Measurements from ENCODE around the gene ABT1.
A peak's percentile ranks its signal among the peaks of the same experiment; 100 is the strongest.

Gene ABT1

GRCh38 chr6:26607434-26608230 is 10.9 kb downstream of the ABT1 start:
- no peaks in the 10 kb centered on the region for H3K36me3 ChIP-seq (ENCODE audit: control insufficient read depth, insufficient read depth, low read length)
- H3K27ac ChIP-seq (ENCODE audit: low read depth, low read length): no peak overlapping the region
- H3K9ac ChIP-seq (ENCODE audit: low read depth, low read length): no peak overlapping the region
- peaks cover 19% of the 10 kb centered on the region for H3K27me3 ChIP-seq (ENCODE audit: control insufficient read depth, insufficient read depth, low read length)
- no peaks in the 10 kb centered on the region for H3K4me1 ChIP-seq (ENCODE audit: control insufficient read depth, insufficient read depth, low read length)
- H3K9me3 ChIP-seq (ENCODE audit: control insufficient read depth, insufficient read depth, low read length): no peaks in the 10 kb centered on the region
- peak overlapping the region; percentile 38; the same call in 1 of the 2 replicates for H3K4me3 ChIP-seq (ENCODE audit: low read depth, low read length)

- no peaks in the 10 kb centered on the region for H3K36me3 ChIP-seq (ENCODE audit: control insufficient read depth, insufficient read depth, low read length)
- no peak overlapping the region for H3K9ac ChIP-seq (ENCODE audit: low read depth, low read length)
- no peak overlapping the region for H3K27ac ChIP-seq (ENCODE audit: low read depth, low read length)
- H3K27me3 ChIP-seq (ENCODE audit: control insufficient read depth, insufficient read depth, low read length): peaks cover 37% of the 10 kb centered on the region
- H3K4me3 ChIP-seq (ENCODE audit: low read depth, low read length): no peak overlapping the region
- H3K9me3 ChIP-seq (ENCODE audit: control insufficient read depth, insufficient read depth, low read length): no peaks in the 10 kb centered on the region
- H3K4me1 ChIP-seq (ENCODE audit: control insufficient read depth, insufficient read depth, low read length): no peaks in the 10 kb centered on the region
Measured at GRCh38 chr6:26609463-26609862, 12.7 kb downstream of the ABT1 start.

GRCh38 chr6:26611599-26611998 is 14.8 kb downstream of the ABT1 start:
- H3K27ac ChIP-seq (ENCODE audit: low read depth, low read length): no peak overlapping the region
- H3K36me3 ChIP-seq (ENCODE audit: control insufficient read depth, insufficient read depth, low read length): no peaks in the 10 kb centered on the region
- H3K9ac ChIP-seq (ENCODE audit: low read depth, low read length): no peak overlapping the region
- no peaks in the 10 kb centered on the region for H3K9me3 ChIP-seq (ENCODE audit: control insufficient read depth, insufficient read depth, low read length)
- H3K27me3 ChIP-seq (ENCODE audit: control insufficient read depth, insufficient read depth, low read length): peaks cover 51% of the 10 kb centered on the region
- peaks cover 7% of the 10 kb centered on the region for H3K4me1 ChIP-seq (ENCODE audit: control insufficient read depth, insufficient read depth, low read length)
- H3K4me3 ChIP-seq (ENCODE audit: low read depth, low read length): no peak overlapping the region

GRCh38 chr6:26613201-26613600 is 16.4 kb downstream of the ABT1 start:
- no peak overlapping the region for H3K27ac ChIP-seq (ENCODE audit: low read depth, low read length)
- no peak overlapping the region for H3K9ac ChIP-seq (ENCODE audit: low read depth, low read length)
- peak overlapping the region; percentile 92 for H3K4me3 ChIP-seq (ENCODE audit: low read depth, low read length)
- no peaks in the 10 kb centered on the region for H3K9me3 ChIP-seq (ENCODE audit: control insufficient read depth, insufficient read depth, low read length)
- H3K27me3 ChIP-seq (ENCODE audit: control insufficient read depth, insufficient read depth, low read length): peaks cover 51% of the 10 kb centered on the region
- H3K36me3 ChIP-seq (ENCODE audit: control insufficient read depth, insufficient read depth, low read length): no peaks in the 10 kb centered on the region
- H3K4me1 ChIP-seq (ENCODE audit: control insufficient read depth, insufficient read depth, low read length): peaks cover 7% of the 10 kb centered on the region

- Histone ChIP-seq H3K4me3 (ENCODE audit: low read depth, low read length) (peak overlapping the region; percentile 92), H3K4me1 (ENCODE audit: control insufficient read depth, insufficient read depth, low read length) (peaks cover 7% of the 10 kb centered on the region), H3K27ac (ENCODE audit: low read depth, low read length) (no peak overlapping the region), H3K27me3 (ENCODE audit: control insufficient read depth, insufficient read depth, low read length) (peaks cover 51% of the 10 kb centered on the region), H3K9ac (ENCODE audit: low read depth, low read length) (no peak overlapping the region), H3K36me3 (ENCODE audit: control insufficient read depth, insufficient read depth, low read length) (no peaks in the 10 kb centered on the region), H3K9me3 (ENCODE audit: control insufficient read depth, insufficient read depth, low read length) (no peaks in the 10 kb centered on the region)
Measured at GRCh38 chr6:26613689-26614683, 17.2 kb downstream of the ABT1 start.

- H3K4me1 ChIP-seq (ENCODE audit: control insufficient read depth, insufficient read depth, low read length): no peaks in the 10 kb centered on the region
- no peaks in the 10 kb centered on the region for H3K27me3 ChIP-seq (ENCODE audit: control insufficient read depth, insufficient read depth, low read length)
- H3K9me3 ChIP-seq (ENCODE audit: control insufficient read depth, insufficient read depth, low read length): no peaks in the 10 kb centered on the region
- H3K36me3 ChIP-seq (ENCODE audit: control insufficient read depth, insufficient read depth, low read length): no peaks in the 10 kb centered on the region
- H3K9ac ChIP-seq (ENCODE audit: low read depth, low read length): no peak overlapping the region
- H3K27ac ChIP-seq (ENCODE audit: low read depth, low read length): no peak overlapping the region
- H3K4me3 ChIP-seq (ENCODE audit: low read depth, low read length): no peak overlapping the region
Measured at GRCh38 chr6:26623339-26623859, 26.6 kb downstream of the ABT1 start.

GRCh38 chr6:26624557-26624956 is 27.8 kb downstream of the ABT1 start:
- Histone ChIP-seq H3K9ac (ENCODE audit: low read depth, low read length) (no peak overlapping the region), H3K4me3 (ENCODE audit: low read depth, low read length) (no peak overlapping the region), H3K9me3 (ENCODE audit: control insufficient read depth, insufficient read depth, low read length) (no peaks in the 10 kb centered on the region), H3K36me3 (ENCODE audit: control insufficient read depth, insufficient read depth, low read length) (no peaks in the 10 kb centered on the region), H3K27ac (ENCODE audit: low read depth, low read length) (no peak overlapping the region), H3K27me3 (ENCODE audit: control insufficient read depth, insufficient read depth, low read length) (no peaks in the 10 kb centered on the region), H3K4me1 (ENCODE audit: control insufficient read depth, insufficient read depth, low read length) (no peaks in the 10 kb centered on the region)

- no peak overlapping the region for H3K9ac ChIP-seq (ENCODE audit: low read depth, low read length)
- H3K36me3 ChIP-seq (ENCODE audit: control insufficient read depth, insufficient read depth, low read length): no peaks in the 10 kb centered on the region
- H3K27me3 ChIP-seq (ENCODE audit: control insufficient read depth, insufficient read depth, low read length): no peaks in the 10 kb centered on the region
- H3K9me3 ChIP-seq (ENCODE audit: control insufficient read depth, insufficient read depth, low read length): no peaks in the 10 kb centered on the region
- H3K4me3 ChIP-seq (ENCODE audit: low read depth, low read length): no peak overlapping the region
- no peaks in the 10 kb centered on the region for H3K4me1 ChIP-seq (ENCODE audit: control insufficient read depth, insufficient read depth, low read length)
- no peak overlapping the region for H3K27ac ChIP-seq (ENCODE audit: low read depth, low read length)
Measured at GRCh38 chr6:26627843-26628242, 31.1 kb downstream of the ABT1 start.

GRCh38 chr6:26629359-26629758 is 32.6 kb downstream of the ABT1 start:
- H3K4me1 ChIP-seq (ENCODE audit: control insufficient read depth, insufficient read depth, low read length): no peaks in the 10 kb centered on the region
- no peak overlapping the region for H3K27ac ChIP-seq (ENCODE audit: low read depth, low read length)
- no peak overlapping the region for H3K9ac ChIP-seq (ENCODE audit: low read depth, low read length)
- H3K4me3 ChIP-seq (ENCODE audit: low read depth, low read length): no peak overlapping the region
- no peaks in the 10 kb centered on the region for H3K27me3 ChIP-seq (ENCODE audit: control insufficient read depth, insufficient read depth, low read length)
- H3K9me3 ChIP-seq (ENCODE audit: control insufficient read depth, insufficient read depth, low read length): no peaks in the 10 kb centered on the region
- 0 out of 2 replicates have a peak, but pooled peaks cover 4% of the 10 kb centered on the region for H3K36me3 ChIP-seq (ENCODE audit: control insufficient read depth, insufficient read depth, low read length)

GRCh38 chr6:26640806-26641205 is 44.1 kb downstream of the ABT1 start:
- peaks cover 52% of the 10 kb centered on the region for H3K36me3 ChIP-seq (ENCODE audit: control insufficient read depth, insufficient read depth, low read length)

More at GRCh38 chr6:26640806-26641205, 44.1 kb downstream of the ABT1 start:
- Histone ChIP-seq H3K9me3 (ENCODE audit: control insufficient read depth, insufficient read depth, low read length) (no peaks in the 10 kb centered on the region), H3K27ac (ENCODE audit: low read depth, low read length) (no peak overlapping the region), H3K9ac (ENCODE audit: low read depth, low read length) (no peak overlapping the region), H3K4me3 (ENCODE audit: low read depth, low read length) (no peak overlapping the region), H3K4me1 (ENCODE audit: control insufficient read depth, insufficient read depth, low read length) (no peaks in the 10 kb centered on the region), H3K27me3 (ENCODE audit: control insufficient read depth, insufficient read depth, low read length) (no peaks in the 10 kb centered on the region)
